Hippocampal formation (tissue), 2 donors: ENCODE data around the gene C19orf25.
"Not testable (repeated sequence)": the region's sequence is repeated elsewhere in the genome, so short reads cannot be mapped to it uniquely, and the experiment has no call there.

Experiments used
- DNase-seq, 2 donors: peaks; one replicate each; lab custom pipeline; 2025; lab: John Stamatoyannopoulos, UW

The C19orf25 gene

GRCh38 chr19:1478934-1479707 is at the start of gene C19orf25:
TSS of gene C19orf25 (minus strand) at chr19:1479215. CDS start at chr19:1478903, 312 bp downstream.
- DNase-seq, result peak; percentile 90 to 91

DNA sequence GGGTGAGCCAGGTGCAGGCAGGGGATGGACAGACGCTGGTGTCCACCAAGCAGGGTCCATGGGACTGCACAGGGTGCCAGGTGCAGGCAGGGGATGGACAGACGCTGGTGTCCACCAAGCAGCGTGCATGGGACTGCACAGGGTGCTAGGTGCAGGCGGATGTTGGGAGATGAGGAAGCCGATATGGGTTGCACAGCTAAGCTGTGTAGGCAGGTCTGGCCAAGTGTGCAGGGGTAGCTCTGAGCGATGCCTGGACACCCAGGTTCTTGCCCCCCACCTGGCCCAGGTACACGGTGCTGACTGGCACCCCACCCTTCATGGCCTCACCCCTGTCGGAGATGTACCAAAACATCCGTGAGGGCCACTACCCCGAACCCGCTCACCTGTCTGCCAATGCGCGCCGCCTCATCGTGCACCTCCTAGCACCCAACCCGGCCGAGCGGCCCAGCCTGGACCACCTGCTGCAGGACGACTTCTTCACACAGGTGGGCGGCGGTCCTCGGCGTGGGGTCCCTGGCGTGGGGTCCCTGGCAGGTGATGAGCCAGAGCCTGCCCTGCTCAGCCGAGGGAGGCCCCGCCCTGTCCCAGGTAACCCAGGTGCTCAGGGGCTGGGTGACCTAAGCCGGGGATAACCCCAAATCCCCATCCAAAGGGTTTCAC is 48.8 kb upstream of the C19orf25 start:
- no peak for DNase-seq

GRCh38 chr19:1526979-1527649 is 48.1 kb upstream of the C19orf25 start:
- DNase-seq, result no peak

GRCh38 chr19:1526066-1526778 is 47.2 kb upstream of the C19orf25 start:
- DNase-seq, result no peak

DNA sequence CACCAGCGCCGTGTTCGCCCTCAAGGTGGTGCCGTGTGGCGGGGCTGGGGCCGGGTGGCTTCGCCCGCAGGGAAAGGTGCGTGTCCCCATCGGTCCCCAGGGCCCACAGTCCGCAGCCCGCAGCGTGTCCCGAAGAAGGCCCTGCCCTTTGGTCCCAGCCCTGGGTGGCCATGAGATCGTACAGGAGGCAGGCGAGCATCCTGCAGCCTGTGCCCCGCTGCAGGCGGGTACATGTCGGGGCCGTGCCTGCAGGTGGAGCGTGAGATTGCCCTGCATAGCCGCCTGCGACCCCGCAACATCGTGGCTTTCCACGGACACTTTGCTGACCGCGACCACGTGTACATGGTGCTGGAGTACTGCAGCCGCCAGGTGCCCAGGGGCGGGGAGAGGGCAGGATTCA is 46.3 kb upstream of the C19orf25 start:
- DNase-seq, result no peak

- no peak for DNase-seq
These were observed 45.9 kb upstream of the C19orf25 start for GRCh38 chr19:1524972-1525325.

- no peak for DNase-seq
These were observed 45.4 kb upstream of the C19orf25 start for GRCh38 chr19:1524287-1524971.

DNA sequence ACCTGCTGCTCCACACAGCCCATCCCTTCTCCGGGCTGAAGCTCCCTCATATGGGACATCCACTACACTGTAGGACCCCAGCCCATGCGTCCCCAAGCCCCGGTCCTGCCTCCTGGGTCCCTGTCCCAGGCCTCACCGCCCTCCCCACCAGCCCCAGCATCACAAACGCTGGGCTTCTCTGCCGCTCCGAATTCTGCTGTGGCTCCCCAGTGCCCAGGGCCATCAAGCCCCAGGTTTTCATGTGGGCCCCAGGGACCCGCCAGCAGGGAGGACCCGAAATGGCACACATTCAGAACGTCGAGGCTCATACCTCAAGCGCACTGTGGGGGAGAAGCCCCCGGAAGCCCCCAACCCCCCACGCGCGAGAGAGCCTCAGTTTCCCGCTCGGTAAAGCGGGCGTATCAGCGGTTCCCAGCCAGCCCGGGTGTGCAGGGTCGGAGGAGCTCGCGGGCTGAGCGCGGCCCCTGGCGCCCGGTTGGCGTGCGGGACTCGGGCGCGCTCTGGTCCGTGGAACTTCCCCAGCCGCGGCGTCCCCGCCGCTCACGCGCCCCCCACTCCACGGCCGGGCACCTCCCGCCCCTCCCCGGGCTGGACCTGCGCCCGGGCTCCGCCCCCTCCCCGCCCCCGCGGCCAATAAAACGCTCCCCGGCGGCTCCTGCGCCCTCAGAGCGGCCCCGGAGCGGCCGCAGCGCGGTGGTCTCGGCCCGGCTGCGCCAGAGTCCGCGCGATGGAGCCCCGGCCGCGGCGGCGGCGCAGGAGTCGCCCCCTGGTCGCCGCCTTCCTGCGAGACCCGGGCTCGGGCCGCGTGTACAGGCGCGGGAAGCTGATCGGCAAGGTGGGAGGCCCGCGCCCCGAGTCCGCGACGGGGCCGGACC is 44.6 kb upstream of the C19orf25 start, which contains the start of gene PLK5:
PLK5 (plus strand) TSS at position 666 of the 875 bp plus-strand sequence. CDS start 2,920 bp downstream, outside the sequence.
- no peak for DNase-seq

DNA sequence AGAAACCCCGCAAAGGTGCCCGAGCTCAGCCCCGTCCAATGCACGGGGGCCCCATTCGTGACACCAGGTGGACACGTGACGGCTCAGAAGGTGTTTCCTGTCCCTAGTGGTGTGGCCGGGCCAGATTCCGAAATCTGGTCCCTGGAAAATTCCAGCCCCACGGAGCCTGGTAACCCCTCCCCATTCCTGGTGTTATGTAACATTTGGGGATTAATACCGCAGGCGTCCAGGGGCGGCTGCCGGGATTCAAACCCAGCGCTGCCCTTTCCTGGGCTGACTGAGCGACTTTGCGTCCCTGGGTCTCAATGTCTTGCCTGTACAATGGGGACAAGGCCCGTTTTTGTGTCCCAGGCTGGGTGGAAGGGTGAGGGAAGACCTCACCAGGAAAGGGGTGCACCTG is 43.8 kb upstream of the C19orf25 start:
- DNase-seq, result no peak

GRCh38 chr19:1522061-1522460 is 43.0 kb upstream of the C19orf25 start:
- no peak for DNase-seq

- DNase-seq, result peak; percentile 27 to 47
These were observed 42.6 kb upstream of the C19orf25 start for GRCh38 chr19:1521636-1522035.

- DNase-seq, result no peak
These were observed 41.3 kb upstream of the C19orf25 start for GRCh38 chr19:1520203-1520780.

GRCh38 chr19:1519802-1520201 is 40.8 kb upstream of the C19orf25 start:
- DNase-seq, result not testable (repeated sequence)

DNA sequence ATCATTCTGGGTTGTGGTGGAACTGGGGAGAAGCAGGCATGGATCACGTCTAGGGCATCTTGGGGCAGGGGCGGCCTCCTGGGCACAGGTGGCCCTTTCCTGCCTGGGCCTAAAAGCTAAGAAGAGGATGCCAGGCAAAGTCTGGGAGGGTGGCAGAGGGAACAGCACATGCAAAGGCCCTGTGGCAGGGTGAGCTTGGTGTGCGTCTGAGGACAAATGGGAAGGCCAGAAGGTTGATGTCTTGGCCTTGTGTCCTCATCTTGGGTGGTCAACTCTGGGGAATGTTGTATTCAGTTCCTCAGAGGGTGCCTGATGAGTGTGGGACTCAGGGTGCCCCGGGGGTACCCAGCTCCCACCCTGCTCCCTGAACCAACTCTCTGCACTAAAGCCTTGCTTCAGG is 39.5 kb upstream of the C19orf25 start:
- no peak for DNase-seq

DNA sequence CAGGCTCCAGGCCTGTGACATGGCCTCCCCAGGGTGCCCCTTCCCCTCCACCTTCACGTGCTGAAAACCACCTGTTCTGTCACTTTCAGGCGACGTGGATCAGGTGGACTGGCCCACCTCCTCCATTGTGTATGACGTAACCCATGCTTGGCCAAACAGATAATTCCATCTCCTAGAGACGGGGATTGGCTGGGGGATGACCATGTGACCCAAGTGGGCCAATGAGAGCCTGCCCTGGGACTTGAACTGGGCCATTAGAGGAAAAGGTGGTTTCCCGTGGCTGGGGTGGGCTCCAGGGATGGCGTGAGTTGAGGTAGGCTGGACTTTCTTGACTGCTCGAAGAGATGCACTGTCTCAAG is 37.4 kb upstream of the C19orf25 start:
- DNase-seq, result no peak

DNA sequence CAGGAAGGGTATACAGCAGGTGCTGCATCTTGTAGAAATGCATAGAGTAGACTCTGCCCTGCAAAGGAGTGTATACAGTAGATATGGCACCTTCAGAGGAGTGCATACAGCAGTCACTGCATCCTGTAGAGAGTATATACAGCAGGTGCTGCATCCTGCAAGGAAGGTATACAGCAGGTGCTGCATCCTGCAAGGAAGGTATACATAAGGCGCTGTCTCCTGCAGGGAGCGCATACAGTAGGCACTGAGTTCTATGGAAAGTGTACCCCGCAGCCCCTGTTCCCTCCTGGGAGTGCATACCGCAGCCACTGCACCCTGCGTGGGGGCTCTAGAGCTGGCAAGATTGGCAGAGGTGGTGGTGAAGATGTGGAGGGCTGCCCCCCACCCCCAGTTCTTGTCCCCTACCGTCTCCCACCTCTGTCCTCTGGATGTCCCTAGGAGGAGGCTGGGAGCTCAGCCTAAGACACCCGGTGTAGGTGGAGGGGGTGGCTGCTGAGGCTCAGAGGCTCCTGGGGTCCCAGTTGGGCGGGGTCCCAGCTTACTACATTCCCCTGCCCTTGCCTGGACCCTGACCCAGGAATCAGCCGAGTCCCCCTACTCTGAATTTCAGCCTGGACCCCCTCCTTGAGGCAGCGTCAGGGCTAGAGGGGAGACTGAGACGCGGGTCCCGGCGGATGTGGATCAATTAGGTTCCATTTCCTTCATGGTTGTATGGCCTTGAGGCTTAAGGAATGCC is 36.1 kb upstream of the C19orf25 start:
- no peak for DNase-seq

DNA sequence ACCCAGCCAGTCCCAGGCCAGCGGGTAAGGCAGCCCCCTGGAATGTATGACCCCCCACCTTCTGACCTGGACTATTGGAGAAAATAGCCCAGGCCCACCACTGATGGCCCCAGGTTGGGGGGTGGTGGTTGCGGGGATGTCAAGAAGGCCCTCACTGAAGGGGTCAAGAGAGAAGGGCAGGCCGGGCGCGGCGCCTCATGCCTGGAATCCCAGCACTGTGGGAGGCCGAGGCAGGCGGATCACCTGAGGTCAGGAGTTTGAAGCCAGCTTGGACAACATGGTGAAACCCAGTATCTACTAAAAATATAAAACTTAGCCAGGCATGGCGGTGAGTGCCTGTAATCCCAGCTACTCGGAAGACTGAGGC is 35.3 kb upstream of the C19orf25 start:
- no peak for DNase-seq

DNA sequence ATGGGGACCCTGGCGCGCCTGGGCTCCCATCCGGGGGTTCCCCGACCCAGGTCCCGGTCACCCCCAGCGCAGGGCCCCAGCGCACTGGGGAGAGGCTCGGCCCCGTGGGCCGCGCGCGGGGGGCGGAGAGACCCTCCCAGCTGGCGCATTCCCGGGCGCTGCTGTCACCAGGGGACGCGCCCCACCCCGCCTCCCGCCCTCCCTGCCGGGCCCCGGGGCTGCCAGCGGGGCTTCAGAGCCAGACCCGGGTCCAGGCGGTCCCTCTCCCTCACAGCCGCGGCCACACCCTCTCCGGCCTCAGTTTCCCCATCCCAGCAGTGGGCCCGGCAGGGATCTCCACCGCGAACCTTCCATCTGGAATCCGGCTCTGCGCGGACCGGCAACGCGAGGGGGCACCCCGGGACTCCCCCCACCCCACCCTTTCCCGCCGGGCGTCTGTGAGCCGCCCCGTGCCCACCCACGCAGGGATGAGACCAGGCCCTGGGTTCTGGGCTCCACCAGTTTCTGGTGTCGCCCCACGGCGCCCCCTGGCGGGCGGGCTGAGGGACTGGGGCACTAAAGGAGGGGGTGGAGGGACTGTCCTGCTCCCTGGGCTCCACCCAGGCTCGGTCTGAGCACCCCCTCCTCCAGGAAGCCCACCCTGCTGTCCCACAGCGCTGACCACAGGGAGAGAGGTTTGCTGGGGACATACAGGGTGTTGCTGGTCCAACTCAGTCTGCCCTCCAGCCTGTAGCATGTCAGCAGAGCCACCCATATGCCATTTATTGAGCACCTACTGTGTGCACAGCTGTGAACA is 34.7 kb upstream of the C19orf25 start:
- DNase-seq, result no peak
